Trophoblast cell (in vitro differentiated cells and primary cell): Measurements from ENCODE around the gene PTPRN2.

Experiments used
- DNase-seq, 2 donors: peaks; one replicate each; pipeline ENCODE4 v3.0.0-alpha.2; 2016
- H2AFZ ChIP-seq: 2 replicates; pipeline ENCODE4 v1.6.1; 2013; ENCODE audit warnings: low read length, moderate library complexity, mild to moderate bottlenecking; ENCODE audit not compliant: insufficient read depth, poor library complexity
- H2AK5ac ChIP-seq: 2 replicates; pipeline ENCODE4 v1.6.1; 2013; ENCODE audit warnings: mild to moderate bottlenecking, low read length
- H2BK120ac ChIP-seq: 2 replicates; pipeline ENCODE4 v1.6.1; 2013; ENCODE audit warnings: low read length, mild to moderate bottlenecking, moderate library complexity; ENCODE audit not compliant: insufficient read depth, poor library complexity
- H2BK12ac ChIP-seq: 2 replicates; pipeline ENCODE4 v1.6.1; 2013; ENCODE audit warnings: mild to moderate bottlenecking, low read length, moderate library complexity
- H2BK5ac ChIP-seq: 2 replicates; pipeline ENCODE4 v1.6.1; 2013; ENCODE audit warnings: low read length, low read depth, moderate library complexity, mild to moderate bottlenecking; ENCODE audit not compliant: poor library complexity
- H3K14ac ChIP-seq: 2 replicates; pipeline ENCODE4 v1.6.1; 2013; ENCODE audit warnings: mild to moderate bottlenecking, low read length
- H3K18ac ChIP-seq: 2 replicates; pipeline ENCODE4 v1.6.1; 2013; ENCODE audit warnings: mild to moderate bottlenecking, low read length
- H3K23ac ChIP-seq: 2 replicates; pipeline ENCODE4 v1.6.1; 2013; ENCODE audit warnings: low read length
- H3K27ac ChIP-seq: 2 replicates; pipeline ENCODE4 v1.5.1; 2013; ENCODE audit warnings: low read depth, mild to moderate bottlenecking, inconsistent platforms, low read length, moderate library complexity
- H3K27me3 ChIP-seq: 2 replicates; pipeline ENCODE4 v1.6.1; 2013; ENCODE audit warnings: inconsistent platforms, mild to moderate bottlenecking, low read length, moderate library complexity; ENCODE audit not compliant: insufficient read depth
- H3K36me3 ChIP-seq, 2 experiments: 1 replicate in 1 of 2; 2 replicates in 1 of 2; pipeline ENCODE4 v1.6.1; 2013; ENCODE audit warnings: low read length in 2 of 2, mild to moderate bottlenecking in 2 of 2, moderate library complexity in 1 of 2; ENCODE audit not compliant: insufficient read depth in 2 of 2, control insufficient read depth in 1 of 2
- H3K4ac ChIP-seq: 2 replicates; pipeline ENCODE4 v1.6.1; 2013; ENCODE audit warnings: low read depth, mild to moderate bottlenecking, low read length, moderate library complexity
- H3K4me1 ChIP-seq, 2 experiments: 1 replicate in 1 of 2; 2 replicates in 1 of 2; pipeline ENCODE4 v1.6.1; 2013; ENCODE audit warnings: low read length in 2 of 2, mild to moderate bottlenecking in 2 of 2, moderate library complexity in 1 of 2; ENCODE audit not compliant: insufficient read depth in 2 of 2, control insufficient read depth in 1 of 2
- H3K4me2 ChIP-seq: 2 replicates; pipeline ENCODE4 v1.6.1; 2013; ENCODE audit warnings: inconsistent platforms, mild to moderate bottlenecking, low read length, moderate library complexity
- H3K4me3 ChIP-seq: 2 replicates; pipeline ENCODE4 v1.5.1; 2013; ENCODE audit warnings: mild to moderate bottlenecking, low read depth, low read length, inconsistent platforms
- H3K79me1 ChIP-seq: one replicate; pipeline ENCODE4 v1.6.1; 2013; ENCODE audit warnings: low read length
- H3K79me2 ChIP-seq: 2 replicates; pipeline ENCODE4 v1.6.1; 2013; ENCODE audit warnings: low read length, mild to moderate bottlenecking; ENCODE audit not compliant: control insufficient read depth, insufficient read depth, poor library complexity
- H3K9ac ChIP-seq: 2 replicates; pipeline ENCODE4 v1.6.1; 2013; ENCODE audit warnings: mild to moderate bottlenecking, low read length
- H3K9me3 ChIP-seq: 2 replicates; pipeline ENCODE4 v1.6.1; 2013; ENCODE audit warnings: low read depth, mild to moderate bottlenecking, control low read depth, inconsistent platforms, low read length; ENCODE audit not compliant: insufficient read depth
- H4K12ac ChIP-seq: 2 replicates; pipeline ENCODE4 v1.6.1; 2013; ENCODE audit warnings: low read depth, mild to moderate bottlenecking, low read length, moderate library complexity
- H4K8ac ChIP-seq: 2 replicates; pipeline ENCODE4 v1.6.1; 2013; ENCODE audit warnings: low read depth, mild to moderate bottlenecking, low read length, moderate library complexity
- H4K91ac ChIP-seq: one replicate; pipeline ENCODE4 v1.6.1; 2013; ENCODE audit warnings: low read depth, mild to moderate bottlenecking, low read length, moderate library complexity
- WGBS: extraction: QIAGEN DNeasy Blood & Tissue Kit; methylation state at CpG from one replicate; pipeline ENCODE4 v1.1.7; 2013; ENCODE audit warnings: missing lambda C conversion rate; ENCODE audit not compliant: insufficient read length, insufficient coverage; ENCODE audit errors: extremely low coverage; 5-methylcytosine and 5-hydroxymethylcytosine counted together

The PTPRN2 gene

GRCh38 chr7:158527038-158527437, 60.6 kb downstream of the PTPRN2 start:
- no peak overlapping the region for H4K12ac ChIP-seq
- H3K79me2 ChIP-seq: no peaks in the 10 kb centered on the region
- no peak overlapping the region for H3K4me2 ChIP-seq
- H3K14ac ChIP-seq: no peak overlapping the region
- DNase-seq: no peak
- H3K27me3 ChIP-seq: no peaks in the 10 kb centered on the region
- H3K9me3 ChIP-seq: peaks cover 22% of the 10 kb centered on the region
- no CpG with 5 or more reads among the region's 18 CpGs for whole genome bisulfite sequencing
- H4K8ac ChIP-seq: no peak overlapping the region
- no peak overlapping the region for H3K23ac ChIP-seq
- no peaks in the 10 kb centered on the region for H3K36me3 ChIP-seq
- no peak overlapping the region for H2BK5ac ChIP-seq
- no peak overlapping the region for H2BK120ac ChIP-seq
- H4K91ac ChIP-seq: no peak overlapping the region
- no peak overlapping the region for H2AK5ac ChIP-seq
- no peak overlapping the region for H3K18ac ChIP-seq
- H3K27ac ChIP-seq: no peak overlapping the region
- H3K4ac ChIP-seq: no peak overlapping the region
- no peak overlapping the region for H3K9ac ChIP-seq
- H2AFZ ChIP-seq: no peak overlapping the region
- H3K4me1 ChIP-seq: peaks cover 0 to 2% of the 10 kb centered on the region in 2 experiments
- no peak overlapping the region for H2BK12ac ChIP-seq
- no peaks in the 10 kb centered on the region for H3K79me1 ChIP-seq
- no peak overlapping the region for H3K4me3 ChIP-seq

DNA sequence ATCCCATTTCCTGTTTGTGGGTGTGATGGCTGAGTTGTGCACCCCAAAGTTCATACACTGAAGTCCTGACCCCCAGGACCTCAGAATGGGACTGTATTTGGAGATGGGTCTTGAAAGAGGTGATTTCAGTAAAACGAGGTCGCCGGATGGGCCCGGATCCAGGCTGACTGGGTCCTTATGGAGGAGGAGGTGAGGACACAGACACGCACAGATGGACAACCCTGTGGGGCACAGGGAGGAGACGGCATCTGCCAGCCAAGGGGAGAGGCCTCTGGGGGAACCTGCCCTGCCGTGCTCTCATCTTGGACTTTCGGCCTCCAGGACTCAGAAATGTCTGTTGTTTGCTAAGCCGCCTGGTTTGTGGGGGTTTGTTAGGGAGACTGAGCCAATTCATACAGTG, 61.1 kb downstream of the PTPRN2 start:
- H3K9me3 ChIP-seq: peaks cover 24% of the 10 kb centered on the region
- peaks cover 0 to 2% of the 10 kb centered on the region in 2 experiments for H3K4me1 ChIP-seq
- no peak overlapping the region for H3K23ac ChIP-seq
- no peak overlapping the region for H2BK120ac ChIP-seq
- H2BK12ac ChIP-seq: no peak overlapping the region
- no peak overlapping the region for H3K4ac ChIP-seq
- WGBS: no CpG with 5 or more reads among the region's 9 CpGs
- no peaks in the 10 kb centered on the region for H3K79me2 ChIP-seq
- no peak overlapping the region for H2BK5ac ChIP-seq
- H3K36me3 ChIP-seq: no peaks in the 10 kb centered on the region
- H3K27me3 ChIP-seq: no peaks in the 10 kb centered on the region
- H3K18ac ChIP-seq: no peak overlapping the region
- no peak overlapping the region for H4K12ac ChIP-seq
- H2AFZ ChIP-seq: no peak overlapping the region
- H4K8ac ChIP-seq: no peak overlapping the region
- no peak overlapping the region for H3K27ac ChIP-seq
- H3K9ac ChIP-seq: no peak overlapping the region
- H2AK5ac ChIP-seq: no peak overlapping the region
- no peak overlapping the region for H4K91ac ChIP-seq
- no peak overlapping the region for H3K4me3 ChIP-seq
- DNase-seq: no peak
- no peak overlapping the region for H3K4me2 ChIP-seq
- H3K79me1 ChIP-seq: no peaks in the 10 kb centered on the region
- H3K14ac ChIP-seq: no peak overlapping the region

DNA sequence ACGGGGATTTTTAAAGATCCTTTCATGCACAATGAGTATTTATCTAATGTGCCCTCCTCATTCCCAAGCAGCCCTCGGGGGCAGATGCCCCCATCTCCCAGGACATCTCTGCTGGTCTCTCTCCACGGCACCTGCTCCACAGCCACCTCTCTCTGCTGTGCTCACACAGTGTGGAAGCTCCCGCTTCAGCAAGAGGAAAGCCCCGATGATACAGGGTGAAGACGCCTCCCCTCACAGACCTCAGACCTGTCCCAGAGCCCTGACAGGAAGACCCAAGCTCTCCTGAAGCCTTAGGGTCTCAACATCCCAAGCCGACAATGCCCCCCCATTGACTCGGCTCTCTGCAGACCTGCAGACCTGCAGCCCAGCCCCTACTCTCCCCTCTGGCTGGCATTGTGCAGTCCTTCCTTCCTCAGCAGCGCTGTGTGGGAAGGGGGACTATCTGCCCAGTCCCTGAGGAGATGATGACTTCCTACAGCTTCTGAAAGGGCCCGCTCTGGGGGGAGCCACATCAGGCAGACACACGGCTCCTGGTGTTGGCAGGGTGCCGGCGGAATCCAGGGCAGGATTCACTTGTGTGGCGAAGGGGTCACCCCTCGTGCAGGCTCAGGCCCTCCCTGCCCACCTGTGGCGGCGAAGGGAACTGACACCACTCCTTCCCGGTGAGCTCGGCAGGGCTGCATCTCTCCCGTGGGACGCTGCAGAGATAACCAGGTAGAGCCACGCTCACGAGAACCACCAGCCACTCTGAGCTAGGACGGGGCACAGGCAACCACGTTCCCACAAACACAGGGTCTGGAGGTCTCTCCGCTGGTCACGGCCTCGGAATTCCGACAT, 61.8 kb downstream of the PTPRN2 start:
- Histone ChIP-seq H3K79me2 (no peaks in the 10 kb centered on the region), H3K9me3 (peaks cover 25% of the 10 kb centered on the region), H4K12ac (no peak overlapping the region), H2BK12ac (no peak overlapping the region), H3K4me2 (no peak overlapping the region), H3K4me3 (no peak overlapping the region), H3K14ac (no peak overlapping the region), H3K4me1 (peaks cover 0 to 2% of the 10 kb centered on the region in 2 experiments), H2BK120ac (no peak overlapping the region), H3K23ac (no peak overlapping the region), H3K18ac (no peak overlapping the region), H3K79me1 (no peaks in the 10 kb centered on the region), H3K36me3 (no peaks in the 10 kb centered on the region), H2AFZ (no peak overlapping the region), H3K4ac (no peak overlapping the region), H2BK5ac (no peak overlapping the region), H3K27ac (no peak overlapping the region), H2AK5ac (no peak overlapping the region), H4K91ac (no peak overlapping the region), H4K8ac (no peak overlapping the region), H3K9ac (no peak overlapping the region), H3K27me3 (no peaks in the 10 kb centered on the region)
- WGBS: no CpG with 5 or more reads among the region's 29 CpGs
- no peak for DNase-seq

DNA sequence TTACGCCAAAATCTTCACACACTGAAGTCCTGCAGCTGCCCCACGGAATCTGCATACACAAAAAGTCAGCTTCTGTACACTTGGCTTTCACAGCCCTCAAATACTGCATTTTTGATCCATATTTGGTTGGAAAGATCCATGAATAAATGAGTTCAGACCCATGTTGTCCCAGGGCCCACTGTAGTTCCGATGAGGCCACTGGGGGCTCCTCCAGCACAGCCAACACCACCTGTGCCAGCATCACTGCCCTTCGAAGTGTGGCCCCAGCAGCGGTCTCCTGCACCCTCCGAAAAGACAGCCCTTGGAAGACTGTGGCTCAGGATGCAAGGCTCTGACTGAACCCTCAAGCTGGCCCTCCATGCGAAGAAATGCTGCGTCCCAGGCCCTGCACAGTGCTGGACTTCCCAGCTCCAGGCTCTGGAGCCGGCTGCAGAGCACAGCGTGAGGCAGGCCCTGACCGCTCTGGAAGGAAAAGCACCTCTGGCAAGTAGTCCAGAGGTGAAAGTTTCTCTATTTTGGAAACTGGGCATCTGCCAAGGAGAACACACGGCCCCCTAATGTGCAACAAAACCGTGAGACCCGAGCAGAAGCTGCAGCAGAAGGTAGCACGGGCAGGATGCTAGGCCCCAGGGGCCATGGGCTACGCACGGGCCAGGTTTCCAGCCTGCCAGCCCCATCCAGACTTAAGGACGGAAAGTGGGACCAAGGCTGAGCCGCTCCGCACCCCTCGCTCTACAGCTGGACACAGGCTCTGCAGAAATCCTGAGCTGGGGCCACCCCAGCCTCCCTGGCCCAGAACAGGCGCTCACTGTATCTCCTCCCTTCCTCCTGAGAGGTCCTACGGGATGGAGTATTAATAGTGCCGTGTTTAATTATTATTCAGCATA, 62.6 kb downstream of the PTPRN2 start:
- no peak overlapping the region for H2BK5ac ChIP-seq
- H3K79me2 ChIP-seq: no peaks in the 10 kb centered on the region
- DNase-seq: no peak
- H3K27me3 ChIP-seq: no peaks in the 10 kb centered on the region
- no peak overlapping the region for H2BK12ac ChIP-seq
- no peak overlapping the region for H3K4me3 ChIP-seq
- H3K14ac ChIP-seq: no peak overlapping the region
- no peak overlapping the region for H2AFZ ChIP-seq
- H3K9me3 ChIP-seq: peaks cover 28% of the 10 kb centered on the region
- H3K9ac ChIP-seq: no peak overlapping the region
- no peaks in the 10 kb centered on the region for H3K79me1 ChIP-seq
- H3K4me2 ChIP-seq: no peak overlapping the region
- H3K18ac ChIP-seq: no peak overlapping the region
- H3K23ac ChIP-seq: no peak overlapping the region
- H4K8ac ChIP-seq: no peak overlapping the region
- H3K36me3 ChIP-seq: no peaks in the 10 kb centered on the region
- no peak overlapping the region for H4K91ac ChIP-seq
- no peak overlapping the region for H3K27ac ChIP-seq
- peaks cover 0 to 2% of the 10 kb centered on the region in 2 experiments for H3K4me1 ChIP-seq
- peak overlapping the region; percentile 14 for H4K12ac ChIP-seq
- no peak overlapping the region for H2AK5ac ChIP-seq
- H3K4ac ChIP-seq: no peak overlapping the region
- no CpG with 5 or more reads among the region's 24 CpGs for WGBS
- no peak overlapping the region for H2BK120ac ChIP-seq
